Hindlimb muscle (tissue), 1 donor: Measurements from ENCODE around the gene WDFY4. TPM values are rescaled to one million over a fixed set of nuclear protein-coding genes. Genes with fewer than 3 reads are reported as not detected.
"Not testable (repeated sequence)": the region's sequence is repeated elsewhere in the genome, so short reads cannot be mapped to it uniquely, and the experiment has no call there.

Experiments used
- DNase-seq: peaks from one replicate; pipeline ENCODE4 v3.0.0-alpha.2; 2013
- polyA plus RNA-seq: library from polyadenylated mRNA; unstranded; fragments of 120-200 nt; gene quantifications from one replicate; pipeline ENCODE4 v1.2.1, GENCODE V29; 2013; ENCODE audit not compliant: insufficient read length

WDFY4 gene, protein sequence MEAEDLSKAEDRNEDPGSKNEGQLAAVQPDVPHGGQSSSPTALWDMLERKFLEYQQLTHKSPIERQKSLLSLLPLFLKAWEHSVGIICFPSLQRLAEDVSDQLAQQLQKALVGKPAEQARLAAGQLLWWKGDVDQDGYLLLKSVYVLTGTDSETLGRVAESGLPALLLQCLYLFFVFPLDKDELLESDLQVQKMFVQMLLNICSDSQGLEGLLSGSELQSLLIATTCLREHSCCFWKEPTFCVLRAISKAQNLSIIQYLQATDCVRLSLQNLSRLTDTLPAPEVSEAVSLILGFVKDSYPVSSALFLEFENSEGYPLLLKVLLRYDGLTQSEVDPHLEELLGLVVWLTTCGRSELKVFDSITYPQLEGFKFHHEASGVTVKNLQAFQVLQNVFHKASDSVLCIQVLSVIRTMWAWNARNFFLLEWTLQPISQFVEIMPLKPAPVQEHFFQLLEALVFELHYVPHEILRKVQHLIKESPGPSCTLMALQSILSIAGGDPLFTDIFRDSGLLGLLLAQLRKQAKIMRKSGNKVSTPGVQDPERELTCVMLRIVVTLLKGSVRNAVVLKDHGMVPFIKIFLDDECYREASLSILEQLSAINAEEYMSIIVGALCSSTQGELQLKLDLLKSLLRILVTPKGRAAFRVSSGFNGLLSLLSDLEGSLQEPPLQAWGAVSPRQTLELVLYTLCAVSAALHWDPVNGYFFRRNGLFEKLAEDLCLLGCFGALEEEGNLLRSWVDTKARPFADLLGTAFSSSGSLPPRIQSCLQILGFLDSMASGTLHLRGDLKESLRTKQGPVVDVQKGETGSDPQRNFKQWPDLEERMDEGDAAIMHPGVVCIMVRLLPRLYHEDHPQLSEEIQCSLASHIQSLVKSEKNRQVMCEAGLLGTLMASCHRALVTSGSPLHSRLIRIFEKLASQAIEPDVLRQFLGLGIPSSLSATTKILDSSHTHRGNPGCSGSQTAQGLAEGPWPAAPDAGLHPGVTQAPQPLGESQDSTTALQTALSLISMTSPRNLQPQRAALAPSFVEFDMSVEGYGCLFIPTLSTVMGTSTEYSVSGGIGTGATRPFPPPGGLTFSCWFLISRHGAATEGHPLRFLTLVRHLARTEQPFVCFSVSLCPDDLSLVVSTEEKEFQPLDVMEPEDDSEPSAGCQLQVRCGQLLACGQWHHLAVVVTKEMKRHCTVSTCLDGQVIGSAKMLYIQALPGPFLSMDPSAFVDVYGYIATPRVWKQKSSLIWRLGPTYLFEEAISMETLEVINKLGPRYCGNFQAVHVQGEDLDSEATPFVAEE (N-terminal part only)
- 3.9 TPM for polyA plus RNA-seq

DNA sequence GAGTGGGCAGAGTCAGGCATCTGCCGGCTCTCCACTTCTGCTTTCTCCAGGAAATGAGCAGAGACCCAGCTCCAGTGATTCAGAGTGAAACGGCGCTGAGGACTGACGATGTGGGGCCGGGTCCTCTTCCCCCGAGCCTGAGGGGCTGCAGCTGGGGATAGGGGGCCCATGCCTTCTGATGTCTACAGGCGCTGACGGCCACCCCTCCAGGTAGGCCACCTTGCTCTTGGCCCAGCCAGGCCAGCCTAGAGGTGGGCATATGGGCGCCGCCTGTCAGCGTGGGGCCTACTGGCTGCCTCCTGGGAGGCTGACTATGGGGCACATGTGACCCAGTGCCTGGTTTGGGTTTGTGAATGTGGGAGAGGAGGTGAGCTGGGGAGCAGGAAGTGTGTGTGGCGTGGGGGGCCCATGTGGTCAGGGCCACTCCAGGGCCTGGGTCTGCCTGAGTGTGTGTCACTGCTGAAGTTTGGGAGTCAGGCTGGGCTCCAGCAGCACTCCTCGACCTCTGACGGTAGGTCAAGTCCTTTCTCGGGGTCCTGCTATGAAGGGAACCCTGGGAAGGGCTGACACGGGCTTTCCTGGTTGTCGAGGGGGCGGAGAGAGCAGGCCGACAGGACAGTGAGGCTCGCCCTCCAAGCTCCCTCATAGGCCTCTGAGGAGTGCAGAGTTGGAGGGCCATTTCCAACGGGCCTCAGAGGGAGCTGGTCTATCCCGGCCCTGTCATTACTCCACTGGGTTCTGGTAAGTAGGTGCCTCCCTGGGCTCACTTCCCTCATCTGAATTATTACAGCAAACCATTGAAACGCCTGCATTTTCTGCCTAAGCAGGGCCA is at the start of gene WDFY4:
WDFY4 (plus strand) TSS at position 82 of the 832 bp plus-strand sequence. CDS start 24,860 bp downstream, outside the sequence.
- no peak for DNase-seq

DNA sequence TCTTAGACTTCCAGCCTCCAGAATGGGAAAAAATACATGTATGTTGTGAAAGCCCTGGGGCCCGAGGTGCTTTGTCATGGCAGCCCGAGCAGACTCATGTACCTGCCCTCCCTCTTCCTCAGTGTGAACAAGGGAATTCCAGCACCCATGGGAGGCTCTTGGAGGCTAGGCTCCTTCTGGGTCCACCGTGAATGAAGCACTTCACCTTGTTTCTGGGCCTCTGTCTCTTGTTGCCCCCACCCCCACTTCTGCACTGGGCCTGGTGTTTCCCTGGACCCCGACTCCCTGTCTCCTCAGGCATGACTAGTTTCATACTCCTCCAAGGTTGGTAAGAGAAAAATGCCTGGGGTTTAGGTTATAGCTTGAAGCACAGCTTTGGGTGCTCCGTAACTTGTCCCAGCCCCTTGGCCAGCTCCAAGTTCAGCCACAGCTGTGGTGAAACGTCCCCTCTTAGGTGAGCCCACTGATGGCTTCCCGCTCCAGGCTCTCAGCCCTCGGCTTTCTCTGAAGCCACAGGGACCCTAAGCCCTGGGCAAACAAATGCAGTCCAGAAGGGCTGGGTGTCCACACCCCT is 49.6 kb upstream of the WDFY4 start:
- DNase-seq = no peak

DNA sequence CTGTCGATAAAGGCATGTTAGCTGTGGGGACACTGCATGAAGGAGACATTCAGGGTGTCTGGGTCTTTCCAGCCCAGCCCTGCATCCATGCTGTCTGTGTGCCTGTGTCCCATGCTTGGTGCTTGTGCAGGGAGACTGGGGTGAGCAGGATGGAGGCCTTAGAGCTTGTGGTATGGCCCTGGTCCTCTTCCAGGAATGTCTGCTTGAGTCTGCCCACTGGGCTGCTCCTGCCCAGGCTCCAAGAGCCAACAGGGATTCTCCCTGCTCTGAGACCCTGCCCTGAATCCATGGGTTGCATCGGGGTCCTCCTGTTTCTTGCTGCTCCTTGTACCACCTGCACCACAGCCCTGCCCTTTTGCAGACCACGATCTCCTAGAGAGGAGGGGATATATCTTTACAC is 48.4 kb upstream of the WDFY4 start:
- DNase-seq = no peak

GRCh38 chr10:48636901-48637300 is 47.8 kb upstream of the WDFY4 start:
- no peak for DNase-seq

DNA sequence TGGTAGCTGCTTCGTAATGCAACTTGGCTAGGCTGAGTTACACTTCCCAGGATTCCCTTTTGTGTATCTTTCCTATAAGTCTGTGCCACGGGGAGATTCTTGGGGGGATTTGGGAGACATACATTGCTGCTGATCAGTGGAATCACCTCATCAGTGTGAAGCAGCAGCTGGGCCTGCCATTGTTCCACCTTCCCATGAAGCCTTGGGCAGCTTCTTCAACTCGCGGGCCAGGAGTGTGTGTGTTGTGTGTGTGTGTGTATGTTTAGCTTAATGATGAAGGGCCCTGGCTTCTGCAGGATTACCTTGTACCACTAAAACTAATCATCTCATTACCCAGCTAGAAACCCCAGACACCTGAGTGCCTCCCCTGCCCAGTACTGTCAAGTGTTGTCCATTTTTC is 46.5 kb upstream of the WDFY4 start:
- DNase-seq = no peak

- no peak for DNase-seq
Observed at GRCh38 chr10:48638739-48639527, 45.7 kb upstream of the WDFY4 start.

- DNase-seq = no peak
Observed at GRCh38 chr10:48639632-48640031, 45.0 kb upstream of the WDFY4 start.

- no peak for DNase-seq
Observed at GRCh38 chr10:48640326-48640725, 44.3 kb upstream of the WDFY4 start.

GRCh38 chr10:48641099-48641690 is 43.5 kb upstream of the WDFY4 start:
- not testable (repeated sequence) for DNase-seq

- DNase-seq = no peak
Observed at GRCh38 chr10:48645600-48645999, 39.1 kb upstream of the WDFY4 start.

DNA sequence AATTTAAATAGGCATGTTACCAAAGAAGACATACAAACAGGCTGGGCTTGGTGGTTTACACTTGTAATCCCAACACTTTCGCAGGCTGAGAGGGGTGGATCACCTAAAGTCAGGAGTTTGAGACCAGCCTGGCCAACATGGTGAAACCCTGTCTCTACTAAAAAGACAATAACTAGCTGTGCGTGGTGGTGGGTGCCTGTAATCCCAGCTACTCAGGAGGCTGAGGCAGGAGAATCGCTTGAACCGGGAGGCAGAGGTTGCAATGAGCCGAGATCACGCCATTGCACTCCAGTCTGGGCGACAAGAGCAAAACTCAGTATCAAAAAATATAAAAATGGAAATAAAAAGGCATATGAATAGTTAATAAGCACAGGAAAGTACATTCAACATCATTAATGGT is 37.6 kb upstream of the WDFY4 start:
- not testable (repeated sequence) for DNase-seq

- no peak for DNase-seq
Observed at GRCh38 chr10:48648172-48648942, 36.3 kb upstream of the WDFY4 start.

DNA sequence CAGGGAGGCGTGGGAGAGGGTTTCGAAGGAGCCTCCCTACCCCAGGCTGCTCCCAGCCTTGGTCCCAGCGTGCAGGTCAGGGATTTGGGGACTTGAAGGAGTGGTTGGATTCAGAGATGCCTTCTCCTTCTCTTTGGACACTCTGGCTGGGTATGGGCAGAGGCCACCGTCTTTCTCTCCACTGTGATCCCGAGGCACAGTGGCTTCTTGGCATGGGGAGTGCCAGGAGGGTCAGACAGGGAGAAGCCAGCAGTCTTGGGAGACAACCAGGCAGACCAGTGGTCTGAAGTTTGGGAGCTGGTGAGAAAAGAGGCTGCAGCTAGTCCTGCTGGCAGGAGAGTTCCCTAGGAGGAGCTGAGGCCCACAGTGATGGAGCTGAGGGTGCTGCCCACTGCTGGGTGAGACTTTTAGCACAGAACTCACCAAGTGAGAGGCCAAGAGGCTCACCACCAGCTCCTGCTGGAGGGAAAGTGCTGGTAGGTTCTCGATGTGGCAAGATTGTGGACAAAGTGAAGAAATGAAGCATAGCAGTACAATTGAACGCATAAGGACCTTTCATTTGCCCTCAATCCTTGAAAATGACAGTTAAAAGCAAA is 35.2 kb upstream of the WDFY4 start:
- no peak for DNase-seq

DNA sequence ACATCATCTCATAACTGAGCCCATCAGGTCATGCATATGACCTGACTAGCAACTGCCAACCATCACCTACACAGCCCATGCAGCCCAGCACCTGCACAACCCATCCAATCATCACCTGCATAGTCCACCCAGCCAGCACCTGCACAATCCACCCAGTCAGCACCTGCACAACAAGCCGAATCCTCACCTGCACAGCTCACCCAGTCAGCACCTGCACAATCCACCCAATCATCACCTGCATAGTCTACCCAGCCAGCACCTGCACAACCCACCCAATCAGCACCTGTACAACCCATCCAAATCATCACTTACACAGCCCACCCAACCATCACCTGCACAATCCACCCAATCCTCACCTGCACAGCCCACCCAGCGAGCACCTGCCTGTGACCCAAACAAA is 33.4 kb upstream of the WDFY4 start:
- DNase-seq = no peak

GRCh38 chr10:48651839-48652238 is 32.8 kb upstream of the WDFY4 start:
- no peak for DNase-seq

DNA sequence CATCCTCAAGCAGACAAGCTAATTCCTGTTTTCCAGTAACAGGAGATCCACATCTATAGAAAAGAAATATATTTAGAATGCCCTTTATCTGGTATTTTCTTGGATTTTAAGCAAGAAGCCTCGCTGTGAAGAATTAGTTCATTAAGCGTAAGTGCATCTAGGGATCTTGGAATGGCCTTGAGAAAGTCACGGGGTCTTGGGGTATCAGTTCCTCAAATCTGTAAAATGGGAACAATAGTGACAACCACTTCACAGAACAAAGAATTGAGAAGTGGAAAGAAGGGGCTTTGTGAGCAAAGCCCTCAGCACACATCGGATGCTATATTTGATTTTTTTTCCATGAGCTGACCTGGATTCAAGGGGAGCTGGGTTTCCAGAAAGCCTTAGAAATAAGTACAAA is 32.3 kb upstream of the WDFY4 start:
- DNase-seq = no peak

- no peak for DNase-seq
Observed at GRCh38 chr10:48653347-48653746, 31.3 kb upstream of the WDFY4 start.

GRCh38 chr10:48653944-48654698 is 30.6 kb upstream of the WDFY4 start:
- DNase-seq = no peak
